IMR-90 (cell line): ENCODE measurements around the gene SPATA24. TPM values are rescaled to one million over a fixed set of nuclear protein-coding genes. Genes with fewer than 3 reads are reported as not detected.

Experiments used
- ATAC-seq: fragments of 200-7000 bp; cut with Tn5 transposase; 2 replicates; pipeline ENCODE4 v1.9.1; 2020; ENCODE audit warnings: low read depth, mild to moderate bottlenecking, moderate library complexity
- BruUV-seq: library from RNA; stranded (reverse); fragments of 400-500 nt; replicated peaks from 2 replicates; lab custom pipeline; 2021; lab: Mats Ljungman, UMichigan
- CTCF ChIA-PET: fragments of 300-600 bp; formaldehyde crosslinking; extraction: SDS; loops from one replicate; lab custom pipeline; 2021; ENCODE audit warnings: antibody characterized with exemption; lab: Yijun Ruan, JAX
- POLR2A ChIA-PET: fragments of 300-600 bp; sonication (Branson Sonifier 250); formaldehyde crosslinking; loops from one replicate; lab custom pipeline; 2022; ENCODE audit warnings: antibody characterized with exemption; ENCODE audit not compliant: unreplicated experiment; lab: Charles Lee
- DNase-seq: peaks from one replicate; pipeline ENCODE4 v3.0.0; 2013
- H2AFZ ChIP-seq: replicated peaks from 2 replicates; pipeline ENCODE3; 2013; ENCODE audit warnings: low read length, mild to moderate bottlenecking; ENCODE audit not compliant: poor library complexity
- H2AK5ac ChIP-seq: 2 replicates; pipeline ENCODE4 v1.6.1; 2013; ENCODE audit warnings: low read depth, low read length, inconsistent platforms
- H2AK9ac ChIP-seq: replicated peaks from 2 replicates; pipeline ENCODE3; 2013; ENCODE audit warnings: mild to moderate bottlenecking, low read depth, low read length, moderate library complexity; ENCODE audit not compliant: poor library complexity
- H2BK120ac ChIP-seq: 2 replicates; pipeline ENCODE4 v1.6.1; 2013; ENCODE audit warnings: low read depth, low read length, inconsistent platforms
- H2BK15ac ChIP-seq: 3 replicates; pipeline ENCODE4 v1.6.1; 2013; ENCODE audit warnings: low read depth, low read length, inconsistent platforms
- H2BK20ac ChIP-seq: 2 replicates; pipeline ENCODE4 v1.6.1; 2013; ENCODE audit warnings: low read depth, mild to moderate bottlenecking, inconsistent platforms, low read length, moderate library complexity
- H2BK5ac ChIP-seq: 2 replicates; pipeline ENCODE4 v1.6.1; 2013; ENCODE audit warnings: mild to moderate bottlenecking, low read depth, low read length, inconsistent platforms; ENCODE audit not compliant: poor library complexity, severe bottlenecking
- H3K14ac ChIP-seq: replicated peaks from 2 replicates; pipeline ENCODE4 v1.6.1; 2013; ENCODE audit warnings: low read depth, low read length, inconsistent platforms
- H3K18ac ChIP-seq: 2 replicates; pipeline ENCODE4 v1.6.1; 2013; ENCODE audit warnings: low read depth, low read length, control low read depth
- H3K23ac ChIP-seq: 2 replicates; pipeline ENCODE4 v1.6.1; 2013; ENCODE audit warnings: low read depth, low read length, inconsistent platforms
- H3K27ac ChIP-seq: 2 replicates; pipeline ENCODE4 v1.5.1; 2013; ENCODE audit warnings: mild to moderate bottlenecking, control low read depth, low read length; ENCODE audit not compliant: insufficient read depth
- H3K27me3 ChIP-seq: 2 replicates; pipeline ENCODE4 v1.6.1; 2013; ENCODE audit warnings: low read length; ENCODE audit not compliant: control insufficient read depth, insufficient read depth
- H3K36me3 ChIP-seq: 2 replicates; pipeline ENCODE4 v1.6.1; 2013; ENCODE audit warnings: low read length, mixed read lengths; ENCODE audit not compliant: control insufficient read depth, insufficient read depth
- H3K4ac ChIP-seq: 2 replicates; pipeline ENCODE4 v1.6.1; 2013; ENCODE audit warnings: low read depth, low read length, inconsistent platforms
- H3K4me1 ChIP-seq: 2 replicates; pipeline ENCODE4 v1.6.1; 2013; ENCODE audit warnings: low read length, mixed read lengths; ENCODE audit not compliant: control insufficient read depth, insufficient read depth
- H3K4me2 ChIP-seq: 2 replicates; pipeline ENCODE4 v1.6.1; 2013; ENCODE audit warnings: low read depth, mild to moderate bottlenecking, control low read depth, low read length, moderate library complexity
- H3K4me3 ChIP-seq: 2 replicates; pipeline ENCODE4 v1.5.1; 2013; ENCODE audit warnings: low read depth, mild to moderate bottlenecking, control low read depth, low read length, moderate library complexity; ENCODE audit not compliant: insufficient read depth
- H3K56ac ChIP-seq: 2 replicates; pipeline ENCODE4 v1.6.1; 2013; ENCODE audit warnings: low read length, inconsistent platforms; ENCODE audit not compliant: insufficient read depth; ENCODE audit errors: extremely low read depth
- H3K79me1 ChIP-seq, 2 experiments: 2 replicates each; pipeline ENCODE4 v1.6.1; 2013; ENCODE audit warnings: low read length in 2 of 2, inconsistent platforms in 1 of 2, low read depth in 1 of 2
- H3K9ac ChIP-seq: 2 replicates; pipeline ENCODE4 v1.6.1; 2013; ENCODE audit warnings: low read depth, low read length, control low read depth
- H3K9me1 ChIP-seq: 2 replicates; pipeline ENCODE4 v1.6.1; 2013; ENCODE audit warnings: low read length, inconsistent platforms; ENCODE audit not compliant: insufficient read depth
- H3K9me3 ChIP-seq: 2 replicates; pipeline ENCODE4 v1.6.1; 2013; ENCODE audit warnings: low read length; ENCODE audit not compliant: control insufficient read depth, insufficient read depth
- H4K20me1 ChIP-seq: 2 replicates; pipeline ENCODE4 v1.6.1; 2013; ENCODE audit warnings: low read length, inconsistent platforms; ENCODE audit not compliant: insufficient read depth
- H4K5ac ChIP-seq: 2 replicates; pipeline ENCODE4 v1.6.1; 2013; ENCODE audit warnings: mild to moderate bottlenecking, low read depth, low read length, control low read depth
- H4K8ac ChIP-seq, 2 experiments: 2 replicates each; pipeline ENCODE4 v1.6.1; 2013; ENCODE audit warnings: low read depth in 2 of 2, low read length in 2 of 2, control low read depth in 1 of 2, inconsistent platforms in 1 of 2
- H4K91ac ChIP-seq: 2 replicates; pipeline ENCODE4 v1.6.1; 2013; ENCODE audit warnings: low read depth, low read length, inconsistent platforms; ENCODE audit not compliant: insufficient read depth
- BHLHE40 ChIP-seq: fragments of 150-350 bp; IDR thresholded peaks from 2 replicates; pipeline ENCODE4 v1.6.1; 2016; ENCODE audit warnings: mild to moderate bottlenecking, low read depth, low read length
- CEBPB ChIP-seq: IDR thresholded peaks from 2 replicates; pipeline ENCODE4 v1.6.1; 2012; ENCODE audit warnings: low read depth, low read length, improper control_type of control experiment
- CHD1 ChIP-seq: IDR thresholded peaks from 2 replicates; pipeline ENCODE4 v1.6.1; 2012; ENCODE audit warnings: low read depth, low read length, improper control_type of control experiment
- ELK1 ChIP-seq: fragments of 150-350 bp; IDR thresholded peaks from 2 replicates; pipeline ENCODE4 v1.6.1; 2016; ENCODE audit warnings: low read depth, mild to moderate bottlenecking, low read length, moderate library complexity, borderline replicate concordance
- MAFK ChIP-seq: IDR thresholded peaks from 2 replicates; pipeline ENCODE4 v1.6.1; 2012; ENCODE audit warnings: low read depth, low read length, improper control_type of control experiment
- MXI1 ChIP-seq: IDR thresholded peaks from 2 replicates; pipeline ENCODE4 v1.6.1; 2012; ENCODE audit warnings: low read depth, mild to moderate bottlenecking, low read length, moderate library complexity, borderline replicate concordance
- NFE2L2 ChIP-seq: fragments of 150-350 bp; IDR thresholded peaks from 2 replicates; pipeline ENCODE4 v1.6.1; 2016; ENCODE audit warnings: low read depth, mild to moderate bottlenecking, low read length
- POLR2A ChIP-seq: IDR thresholded peaks from 2 replicates; pipeline ENCODE4 v1.6.1; 2012; ENCODE audit warnings: mild to moderate bottlenecking, low read depth, low read length
- RCOR1 ChIP-seq: IDR thresholded peaks from 2 replicates; pipeline ENCODE4 v1.6.1; 2012; ENCODE audit warnings: mild to moderate bottlenecking, low read length, improper control_type of control experiment; ENCODE audit not compliant: insufficient replicate concordance
- RFX5 ChIP-seq: IDR thresholded peaks from 2 replicates; pipeline ENCODE4 v1.8.0; 2012; ENCODE audit warnings: low read depth, mild to moderate bottlenecking, low read length, moderate library complexity
- SMC3 ChIP-seq: fragments of 150-350 bp; IDR thresholded peaks from 2 replicates; pipeline ENCODE4 v1.6.1; 2016; ENCODE audit warnings: low read depth, mild to moderate bottlenecking, antibody characterized with exemption, low read length, moderate library complexity
- USF2 ChIP-seq: fragments of 150-350 bp; IDR thresholded peaks from 2 replicates; pipeline ENCODE4 v1.6.1; 2017; ENCODE audit warnings: mild to moderate bottlenecking, antibody characterized with exemption, low read length, low read depth
- WGBS, 2 experiments: methylation state at CpG; one replicate each; pipeline versions ENCODE4 v1.1.5 to v1.1.7; 2013; ENCODE audit warnings: missing lambda C conversion rate in 2 of 2; ENCODE audit not compliant: insufficient read length in 1 of 2; ENCODE audit errors: extremely low coverage in 2 of 2; 5-methylcytosine and 5-hydroxymethylcytosine counted together
- dilution Hi-C: fragments of 300-500 bp; cut with HindIII; formaldehyde crosslinking; loops from one replicate; pipeline ENCODE4 v1.14.3; 2018; ENCODE audit warnings: low sequenced_read_pairs; ENCODE audit not compliant: unreplicated experiment
- in situ Hi-C: fragments of 300-500 bp; cut with MboI; formaldehyde crosslinking; loops from 3 replicates; pipeline ENCODE4 v1.14.3; 2019; ENCODE audit warnings: low sequenced_read_pairs, inconsistent platforms, mixed read lengths
- intact Hi-C: fragments of 100-400 bp; cut with micrococcal nuclease; formaldehyde crosslinking; loops from 2 replicates; pipeline ENCODE4 v1.10.0; 2022
- polyA plus RNA-seq, 3 experiments: library from polyadenylated mRNA; depleted of rRNA; stranded (reverse); fragments of >200 nt; gene quantifications; 2 replicates each; pipeline ENCODE4 v1.2.3, GENCODE V29; 2012; ENCODE audit warnings: low replicate concordance in 1 of 3
- total RNA-seq: library from RNA; depleted of rRNA; stranded (reverse); fragments of >200 nt; gene quantifications from 2 replicates; pipeline ENCODE4 v1.2.3, GENCODE V29; 2012

SPATA24 gene
- total and polyA plus RNA-seq, 2 of the 4 experiments (the other 2 are of a cell fraction) = 4.1 to 4.3 TPM

- no peak; the same call in 1 of the 2 replicates for ATAC-seq
- Histone ChIP-seq H3K36me3 (no peaks in the 10 kb centered on the region), H4K8ac (no peak overlapping the region), H2AK9ac (no peak overlapping the region), H3K27me3 (peaks cover 28% of the 10 kb centered on the region), H4K5ac (no peak overlapping the region), H2AFZ (peak overlapping the region; percentile 86), H3K9ac (no peak overlapping the region), H2BK120ac (no peak overlapping the region), H3K23ac (no peak overlapping the region), H4K20me1 (no peaks in the 10 kb centered on the region), H3K18ac (no peak overlapping the region), H3K56ac (no peak overlapping the region), H3K79me1 (no peaks in the 10 kb centered on the region), H4K91ac (no peak overlapping the region), H3K9me3 (peaks cover 16% of the 10 kb centered on the region; the same call in 1 of the 2 replicates), H3K4me1 (peaks cover 5% of the 10 kb centered on the region; the same call in 1 of the 2 replicates), H3K4ac (no peak overlapping the region), H3K4me3 (peak overlapping the region; percentile 26; the same call in 1 of the 2 replicates), H3K4me2 (no peak overlapping the region), H2BK15ac (no peak overlapping the region), H3K14ac (no peak overlapping the region), H2AK5ac (no peak overlapping the region), H3K9me1 (no peaks in the 10 kb centered on the region), H2BK5ac (no peak overlapping the region), H3K27ac (no peak overlapping the region), H2BK20ac (no peak overlapping the region)
- no peak for DNase-seq
- TF ChIP-seq CEBPB (no peak), ELK1 (no peak), RFX5 (no peak), MAFK (no peak), MXI1 (no peak), NFE2L2 (no peak), BHLHE40 (no peak), POLR2A (no peak), RCOR1 (no peak), USF2 (no peak), SMC3 (no peak), CHD1 (no peak)
- ChIA-PET POLR2A (no interaction called here), CTCF (interaction anchor here (1.3 kb wide), 1 partner anchor 120 kb away, joined by 3 read pairs; no protein-coding TSS in a partner anchor)
- BruUV-seq = no TSS peak
- WGBS, 2 experiments = 18% methylated on average over 33 of the region's 36 CpGs; no CpG with 5 or more reads in 1 of the 2 experiments
- intact Hi-C loops (no loop called here), in situ Hi-C loops (no loop called here), dilution Hi-C loops (no loop called here)
Measured at GRCh38 chr5:139392324-139392677, 11.6 kb downstream of the SPATA24 start.
